Erythroblast (primary cell): ENCODE data around the gene CDK5RAP2.

Experiments used
- DNase-seq, 2 experiments: peaks; one replicate each; lab custom pipeline; 2025; lab: John Stamatoyannopoulos, UW
- GATA1 ChIP-seq: IDR thresholded peaks from 2 replicates; pipeline ENCODE4 v1.6.1; 2011; ENCODE audit warnings: low read depth, mild to moderate bottlenecking, control low read depth, low read length, moderate library complexity
- POLR2A ChIP-seq: IDR thresholded peaks from 2 replicates; pipeline ENCODE4 v1.6.1; 2011; ENCODE audit warnings: mild to moderate bottlenecking, low read length

The CDK5RAP2 gene

GRCh38 chr9:120402741-120403542 lies 177.0 kb downstream of the CDK5RAP2 start:
- TF ChIP-seq POLR2A, result no peak
- no peak for TF ChIP-seq GATA1
- DNase-seq, result peak; percentile 73 to 91

GRCh38 chr9:120399940-120400339 lies 180.0 kb downstream of the CDK5RAP2 start:
- DNase-seq, result no peak
- TF ChIP-seq GATA1, result no peak
- TF ChIP-seq POLR2A, result no peak

DNA sequence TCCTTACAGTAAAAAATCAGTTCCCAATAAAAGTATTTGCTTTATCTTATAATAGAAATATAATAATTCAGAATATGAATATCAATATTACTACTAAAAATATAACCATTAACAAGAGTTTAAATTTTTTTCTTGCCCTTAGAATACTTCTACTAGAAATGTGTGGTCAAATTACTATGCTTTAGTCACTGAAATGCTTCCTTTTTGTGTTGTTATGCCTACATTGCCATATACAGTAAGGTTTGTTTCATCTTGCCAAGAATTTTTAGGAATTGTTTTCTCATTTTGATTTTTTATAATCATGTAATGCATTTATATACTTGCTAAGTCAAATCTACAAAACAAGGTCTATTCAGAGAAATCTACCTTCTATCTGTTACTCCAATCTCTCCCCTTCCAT lies 181.7 kb downstream of the CDK5RAP2 start:
- DNase-seq, result no peak
- no peak for TF ChIP-seq POLR2A

- TF ChIP-seq GATA1 (no peak), POLR2A (no peak)
- peak in 1 of 2 experiments; percentile 4 for DNase-seq
These were observed 182.5 kb downstream of the CDK5RAP2 start for GRCh38 chr9:120397453-120397852.

DNA sequence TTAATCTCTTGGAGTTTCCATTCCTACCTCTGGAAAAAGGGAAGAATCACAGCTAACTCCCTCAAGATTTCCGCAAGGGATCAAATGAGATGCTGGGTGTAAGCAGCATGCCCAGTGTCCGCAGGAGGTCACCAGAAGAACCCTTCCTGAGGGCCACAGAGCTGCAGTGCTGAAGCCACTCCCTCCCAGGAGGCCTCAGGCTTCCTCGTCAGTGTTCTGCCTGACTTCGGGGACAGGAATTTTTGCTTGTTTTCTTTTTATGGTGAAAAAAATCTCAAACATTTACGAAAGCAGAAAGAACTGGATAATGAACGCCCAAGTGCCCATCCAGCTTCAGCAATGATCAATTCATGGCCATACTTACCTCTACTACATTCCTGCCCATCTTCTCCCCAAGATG lies 183.0 kb downstream of the CDK5RAP2 start:
- no peak for DNase-seq
- TF ChIP-seq POLR2A, result no peak
- no peak for TF ChIP-seq GATA1

- no peak for TF ChIP-seq GATA1
- TF ChIP-seq POLR2A, result no peak
- no peak for DNase-seq
These were observed 183.5 kb downstream of the CDK5RAP2 start for GRCh38 chr9:120396418-120396817.

GRCh38 chr9:120395376-120395775 lies 184.6 kb downstream of the CDK5RAP2 start:
- TF ChIP-seq POLR2A (no peak), GATA1 (no peak)
- no peak for DNase-seq

- no peak for DNase-seq
- TF ChIP-seq GATA1, result no peak
These were observed 185.8 kb downstream of the CDK5RAP2 start for GRCh38 chr9:120394058-120394669.

GRCh38 chr9:120393386-120394057 lies 186.4 kb downstream of the CDK5RAP2 start:
- TF ChIP-seq POLR2A, result no peak
- TF ChIP-seq GATA1, result no peak
- DNase-seq, result no peak

DNA sequence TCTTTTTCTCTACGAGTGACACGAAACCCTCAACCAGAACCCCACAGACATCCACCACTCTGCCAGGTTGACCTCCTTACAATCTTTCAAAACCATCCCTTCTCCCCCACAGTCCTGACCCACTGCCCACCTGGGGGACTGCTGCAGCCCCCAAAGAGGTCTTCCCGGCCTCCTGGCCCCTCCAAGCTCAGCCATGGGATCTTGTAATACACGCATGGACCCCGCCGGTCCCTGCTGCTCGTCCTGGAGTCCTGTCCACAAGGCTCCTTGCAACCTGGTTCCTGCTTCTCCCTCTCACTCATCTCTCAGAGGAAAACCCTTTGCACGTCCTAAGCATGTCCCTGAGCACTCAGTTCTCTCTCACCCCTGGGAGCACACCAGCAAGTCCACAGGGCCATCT lies 187.3 kb downstream of the CDK5RAP2 start:
- no peak for TF ChIP-seq GATA1
- TF ChIP-seq POLR2A, result no peak
- DNase-seq, result no peak

DNA sequence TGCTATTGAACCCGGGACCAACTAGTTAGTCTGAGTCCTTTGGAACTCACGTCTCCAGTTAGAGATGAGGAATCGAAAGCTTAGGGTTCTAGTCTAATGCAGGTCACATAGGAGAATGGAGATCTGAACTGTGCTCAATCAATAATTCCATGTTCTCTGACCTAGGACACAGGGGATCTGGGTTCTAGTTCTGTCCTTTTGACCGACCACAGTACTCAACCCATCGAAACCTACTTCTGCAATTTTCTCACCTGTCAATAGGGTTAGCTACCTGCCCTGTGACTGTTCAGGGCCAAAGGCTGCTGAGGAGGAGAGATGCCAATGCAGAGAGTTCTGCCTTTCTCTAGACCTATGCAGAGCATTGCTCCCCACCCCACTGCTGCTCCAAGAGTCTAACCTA lies 187.7 kb downstream of the CDK5RAP2 start:
- TF ChIP-seq GATA1, result no peak
- TF ChIP-seq POLR2A, result no peak
- DNase-seq, result no peak

DNA sequence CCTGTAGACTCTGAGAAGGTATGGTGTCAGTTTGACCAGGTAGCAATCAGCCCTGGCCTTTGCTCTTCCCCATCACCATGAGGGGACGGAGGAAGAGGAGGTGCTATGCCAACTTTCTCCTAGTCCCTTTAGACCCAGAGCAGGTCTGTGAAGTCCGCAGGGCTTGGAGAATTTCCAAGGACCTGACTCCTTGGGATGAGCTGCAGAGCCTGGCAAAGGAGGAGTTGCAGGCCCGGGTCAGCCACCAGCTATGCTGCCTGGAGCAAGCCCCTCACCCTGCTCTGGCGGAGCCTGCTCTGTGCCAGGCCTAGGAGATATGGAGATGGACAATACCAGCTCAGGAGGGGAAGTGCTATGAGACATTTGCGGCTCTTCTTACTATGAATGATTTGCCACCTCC lies 188.3 kb downstream of the CDK5RAP2 start:
- DNase-seq, result no peak
- no peak for TF ChIP-seq POLR2A

- TF ChIP-seq GATA1, result no peak
- no peak for TF ChIP-seq POLR2A
- DNase-seq, result no peak
These were observed 189.3 kb downstream of the CDK5RAP2 start for GRCh38 chr9:120390637-120391190.

DNA sequence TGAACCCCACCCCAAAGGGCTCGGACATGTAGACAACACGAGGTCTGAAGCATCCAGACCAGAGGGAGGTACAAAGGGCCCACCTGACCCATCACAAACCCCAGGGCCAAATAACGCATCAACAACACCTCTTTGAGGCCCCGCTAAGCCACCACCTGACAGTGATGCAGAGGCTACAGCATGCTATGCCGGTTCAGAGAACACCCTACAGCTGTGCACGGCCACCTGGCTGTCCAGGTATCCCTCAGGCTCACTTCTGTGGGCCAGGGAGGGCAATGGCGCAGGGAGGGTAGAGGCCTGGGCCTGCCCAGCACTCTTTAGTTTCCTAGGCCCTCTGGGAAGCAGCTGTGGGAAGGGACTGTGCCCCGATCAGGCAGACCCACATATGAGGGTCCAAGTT lies 190.1 kb downstream of the CDK5RAP2 start:
- no peak for DNase-seq
- no peak for TF ChIP-seq GATA1
- no peak for TF ChIP-seq POLR2A

DNA sequence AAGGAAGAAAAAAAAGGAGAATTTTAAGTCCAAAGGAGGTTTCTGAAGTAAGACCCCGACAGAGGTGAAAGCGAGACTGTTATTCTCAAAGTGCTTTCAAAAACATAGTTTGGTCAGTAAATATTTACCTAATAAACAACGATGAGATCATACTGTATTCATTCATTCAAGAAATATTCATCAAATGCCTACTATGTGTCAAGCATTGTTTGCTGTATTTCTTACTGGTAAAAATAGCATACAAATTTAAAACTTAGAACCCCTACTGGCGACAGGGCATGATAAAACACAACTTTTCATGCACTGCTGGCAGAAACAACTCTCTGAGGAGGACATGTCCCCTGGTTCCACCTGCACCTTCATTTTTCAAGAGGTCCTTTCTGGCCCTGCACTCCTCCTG lies 190.7 kb downstream of the CDK5RAP2 start:
- no peak for DNase-seq
- TF ChIP-seq POLR2A (no peak), GATA1 (no peak)
